H9 (cell line): ENCODE results near the gene SEC61A2. TPM values are rescaled to one million over a fixed set of nuclear protein-coding genes. Genes with fewer than 3 reads are reported as not detected.

Experiments used
- DNase-seq: peaks from one replicate; pipeline ENCODE4 v3.0.0-alpha.2; 2017
- H2AFZ ChIP-seq: one replicate; pipeline ENCODE4 v1.6.1; 2013; ENCODE audit warnings: mild to moderate bottlenecking, low read length, control low read depth, moderate library complexity
- H2AK5ac ChIP-seq: 2 replicates; pipeline ENCODE4 v1.6.1; 2013; ENCODE audit warnings: low read length, control low read depth, mixed read lengths; ENCODE audit not compliant: insufficient read length
- H2BK120ac ChIP-seq: one replicate; pipeline ENCODE4 v1.6.1; 2013; ENCODE audit warnings: low read depth, mild to moderate bottlenecking, low read length, control low read depth, inconsistent platforms; ENCODE audit not compliant: poor library complexity, severe bottlenecking
- H2BK12ac ChIP-seq: 2 replicates; pipeline ENCODE4 v1.6.1; 2013; ENCODE audit warnings: low read length, control low read depth, mixed read lengths, low read depth; ENCODE audit not compliant: insufficient read length
- H2BK15ac ChIP-seq: 2 replicates; pipeline ENCODE4 v1.6.1; 2013; ENCODE audit warnings: low read depth, low read length, control low read depth
- H2BK20ac ChIP-seq: one replicate; pipeline ENCODE4 v1.6.1; 2013; ENCODE audit warnings: low read depth, mild to moderate bottlenecking, low read length, control low read depth, inconsistent platforms; ENCODE audit not compliant: poor library complexity, severe bottlenecking
- H2BK5ac ChIP-seq: 2 replicates; pipeline ENCODE4 v1.6.1; 2013; ENCODE audit warnings: low read length, control low read depth, mixed read lengths; ENCODE audit not compliant: insufficient read length
- H3K14ac ChIP-seq: 2 replicates; pipeline ENCODE4 v1.6.1; 2013; ENCODE audit warnings: low read length, control low read depth; ENCODE audit not compliant: insufficient read depth
- H3K18ac ChIP-seq: 2 replicates; pipeline ENCODE4 v1.6.1; 2013; ENCODE audit warnings: low read depth, mild to moderate bottlenecking, mixed read lengths, low read length, control low read depth; ENCODE audit not compliant: insufficient read length
- H3K23ac ChIP-seq: 2 replicates; pipeline ENCODE4 v1.6.1; 2013; ENCODE audit warnings: low read length, control low read depth, mixed read lengths, low read depth; ENCODE audit not compliant: insufficient read length
- H3K23me2 ChIP-seq: 2 replicates; pipeline ENCODE4 v1.6.1; 2013; ENCODE audit warnings: low read depth, mild to moderate bottlenecking, mixed read lengths, low read length, control low read depth; ENCODE audit not compliant: insufficient read length, poor library complexity, severe bottlenecking
- H3K27ac ChIP-seq: 2 replicates; pipeline ENCODE4 v1.5.1; 2013; ENCODE audit warnings: low read length, control low read depth, mixed read lengths, low read depth; ENCODE audit not compliant: insufficient read length
- H3K27me3 ChIP-seq: 2 replicates; pipeline ENCODE4 v1.6.1; 2013; ENCODE audit warnings: low read length, control low read depth, inconsistent platforms; ENCODE audit not compliant: insufficient read depth
- H3K4ac ChIP-seq: 2 replicates; pipeline ENCODE4 v1.6.1; 2013; ENCODE audit warnings: low read depth, mild to moderate bottlenecking, control low read depth, inconsistent platforms, low read length, moderate library complexity
- H3K4me1 ChIP-seq: 2 replicates; pipeline ENCODE4 v1.6.1; 2013; ENCODE audit warnings: low read length, control low read depth, inconsistent platforms; ENCODE audit not compliant: insufficient read depth
- H3K4me2 ChIP-seq: 2 replicates; pipeline ENCODE4 v1.6.1; 2013; ENCODE audit warnings: low read length, control low read depth, mixed read lengths; ENCODE audit not compliant: insufficient read length, insufficient read depth
- H3K56ac ChIP-seq: 2 replicates; pipeline ENCODE4 v1.6.1; 2013; ENCODE audit warnings: low read depth, mild to moderate bottlenecking, mixed read lengths, low read length, control low read depth; ENCODE audit not compliant: insufficient read length
- H3K79me1 ChIP-seq: 2 replicates; pipeline ENCODE4 v1.6.1; 2013; ENCODE audit warnings: low read depth, mild to moderate bottlenecking, moderate library complexity, low read length, control low read depth, inconsistent platforms; ENCODE audit not compliant: insufficient read depth, poor library complexity, severe bottlenecking
- H3K79me2 ChIP-seq: 2 replicates; pipeline ENCODE4 v1.6.1; 2013; ENCODE audit warnings: low read length, control low read depth, inconsistent platforms; ENCODE audit not compliant: insufficient read depth
- H3K9ac ChIP-seq: 2 replicates; pipeline ENCODE4 v1.6.1; 2013; ENCODE audit warnings: low read length, control low read depth, mixed read lengths; ENCODE audit not compliant: insufficient read length; ENCODE audit errors: extremely low read depth
- H3K9me3 ChIP-seq: one replicate; pipeline ENCODE4 v1.6.1; 2013; ENCODE audit warnings: low read depth, low read length, inconsistent platforms; ENCODE audit not compliant: control insufficient read depth
- H3T11ph ChIP-seq: one replicate; pipeline ENCODE4 v1.6.1; 2013; ENCODE audit warnings: mild to moderate bottlenecking, low read length, control low read depth, inconsistent platforms
- H4K20me1 ChIP-seq: one replicate; pipeline ENCODE4 v1.6.1; 2013; ENCODE audit not compliant: control insufficient read depth, insufficient read length, insufficient read depth
- H4K5ac ChIP-seq: 2 replicates; pipeline ENCODE4 v1.6.1; 2013; ENCODE audit warnings: low read depth, mild to moderate bottlenecking, mixed read lengths, low read length, control low read depth; ENCODE audit not compliant: insufficient read length
- H4K8ac ChIP-seq: replicated peaks from 2 replicates; pipeline ENCODE4 v1.6.1; 2013; ENCODE audit warnings: low read length, control low read depth, mixed read lengths, low read depth; ENCODE audit not compliant: insufficient read length
- H4K91ac ChIP-seq: 2 replicates; pipeline ENCODE4 v1.6.1; 2013; ENCODE audit warnings: low read depth, mild to moderate bottlenecking, moderate library complexity, mixed read lengths, low read length, control low read depth; ENCODE audit not compliant: insufficient read length
- H3K27ac Mint-ChIP-seq, 3 experiments: 2 replicates in 2 of 3; 3 replicates in 1 of 3; pipeline ENCODE4 v1.8.0; 2020 to 2021; ENCODE audit warnings: mixed read lengths in 3 of 3, mild to moderate bottlenecking in 1 of 3, moderate library complexity in 1 of 3
- H3K27me3 Mint-ChIP-seq: 2 replicates; pipeline ENCODE4 v1.8.0; 2021; ENCODE audit warnings: low read depth, mild to moderate bottlenecking, moderate library complexity, mixed read lengths
- H3K36me3 Mint-ChIP-seq, 3 experiments: 2 replicates in 2 of 3; 3 replicates in 1 of 3; pipeline ENCODE4 v1.8.0; 2020 to 2021; ENCODE audit warnings: low read depth in 3 of 3, mixed read lengths in 3 of 3; ENCODE audit not compliant: insufficient read depth in 1 of 3
- H3K4me1 Mint-ChIP-seq, 2 experiments: 2 replicates each; pipeline ENCODE4 v1.8.0; 2020; ENCODE audit warnings: mixed read lengths in 2 of 2
- H3K4me3 Mint-ChIP-seq, 2 experiments: 2 replicates in 1 of 2; 3 replicates in 1 of 2; pipeline ENCODE4 v1.8.0; 2020 to 2021; ENCODE audit warnings: mild to moderate bottlenecking in 2 of 2, mixed read lengths in 2 of 2, moderate library complexity in 1 of 2
- H3K9me3 Mint-ChIP-seq, 2 experiments: 2 replicates in 1 of 2; 3 replicates in 1 of 2; pipeline ENCODE4 v1.8.0; 2020; ENCODE audit warnings: mild to moderate bottlenecking in 2 of 2, mixed read lengths in 2 of 2, moderate library complexity in 1 of 2
- WGBS: extraction: QIAGEN DNeasy Blood & Tissue Kit; methylation state at CpG from one replicate; pipeline ENCODE4 v1.1.7; 2013; ENCODE audit warnings: missing lambda C conversion rate, low lambda C conversion rate, mixed read lengths; ENCODE audit not compliant: insufficient read length; ENCODE audit errors: extremely low coverage; 5-methylcytosine and 5-hydroxymethylcytosine counted together
- total RNA-seq: library from RNA; stranded (reverse); gene quantifications from 2 replicates; pipeline ENCODE4 v1.2.1, GENCODE V29; 2021
- TF ChIP-seq, protein P1 (sequence below): fragments of 200-600 bp; sonication (generic); conservative IDR thresholded peaks from 3 replicates; pipeline ENCODE4 v1.8.0; 2021; ENCODE audit warnings: antibody characterized with exemption, mild to moderate bottlenecking

SEC61A2 gene
- total RNA-seq, 1 experiment from 2014 or later: 13.9 TPM

DNA sequence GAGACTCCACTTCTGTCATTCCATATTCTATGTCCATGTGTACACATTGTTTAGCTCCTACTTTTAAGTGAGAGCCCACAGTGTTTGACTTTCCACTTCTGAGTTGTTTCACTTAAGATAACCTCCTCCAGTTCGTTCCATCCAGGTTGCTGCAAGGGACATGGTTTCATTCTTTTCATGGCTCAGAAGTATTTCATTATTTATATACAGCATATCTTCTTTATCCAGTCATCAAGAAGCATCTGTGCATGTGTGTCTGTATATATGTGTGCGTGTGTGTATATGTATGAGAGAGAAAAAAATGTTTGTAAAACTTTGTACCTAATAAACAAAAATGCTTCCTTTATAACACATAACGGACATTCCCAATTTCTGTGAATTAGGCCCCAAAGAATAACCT is 6.2 kb downstream of the SEC61A2 start:
- no peak overlapping the region for H3K4me2 ChIP-seq
- no peak overlapping the region for H2BK12ac ChIP-seq
- Mint-ChIP-seq H3K27me3 (no peaks in the 10 kb centered on the region), H3K4me3 (no peak overlapping the region), H3K9me3 (no peaks in the 10 kb centered on the region), H3K4me1 (peaks cover 0 to 3% of the 10 kb centered on the region in 2 experiments; a peak in 1 of 4 replicates), H3K27ac (no peak overlapping the region), H3K36me3 (peaks cover 7 to 38% (median 25%) of the 10 kb centered on the region in 3 experiments; a peak in 6 of 7 replicates)
- H4K20me1 ChIP-seq: no peaks in the 10 kb centered on the region
- no peak overlapping the region for H4K91ac ChIP-seq
- TF ChIP-seq, protein P1, sequence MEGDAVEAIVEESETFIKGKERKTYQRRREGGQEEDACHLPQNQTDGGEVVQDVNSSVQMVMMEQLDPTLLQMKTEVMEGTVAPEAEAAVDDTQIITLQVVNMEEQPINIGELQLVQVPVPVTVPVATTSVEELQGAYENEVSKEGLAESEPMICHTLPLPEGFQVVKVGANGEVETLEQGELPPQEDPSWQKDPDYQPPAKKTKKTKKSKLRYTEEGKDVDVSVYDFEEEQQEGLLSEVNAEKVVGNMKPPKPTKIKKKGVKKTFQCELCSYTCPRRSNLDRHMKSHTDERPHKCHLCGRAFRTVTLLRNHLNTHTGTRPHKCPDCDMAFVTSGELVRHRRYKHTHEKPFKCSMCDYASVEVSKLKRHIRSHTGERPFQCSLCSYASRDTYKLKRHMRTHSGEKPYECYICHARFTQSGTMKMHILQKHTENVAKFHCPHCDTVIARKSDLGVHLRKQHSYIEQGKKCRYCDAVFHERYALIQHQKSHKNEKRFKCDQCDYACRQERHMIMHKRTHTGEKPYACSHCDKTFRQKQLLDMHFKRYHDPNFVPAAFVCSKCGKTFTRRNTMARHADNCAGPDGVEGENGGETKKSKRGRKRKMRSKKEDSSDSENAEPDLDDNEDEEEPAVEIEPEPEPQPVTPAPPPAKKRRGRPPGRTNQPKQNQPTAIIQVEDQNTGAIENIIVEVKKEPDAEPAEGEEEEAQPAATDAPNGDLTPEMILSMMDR: no peak
- no peak overlapping the region for H2BK5ac ChIP-seq
- DNase-seq: no peak
- no peak overlapping the region for H3K23ac ChIP-seq
- H4K8ac ChIP-seq: no peak overlapping the region
- H3K27ac ChIP-seq: no peak overlapping the region
- H3K27me3 ChIP-seq: no peaks in the 10 kb centered on the region
- H3K4me1 ChIP-seq: no peaks in the 10 kb centered on the region
- no peak overlapping the region for H4K5ac ChIP-seq
- no CpG with 5 or more reads among the region's 3 CpGs for WGBS
- H3K14ac ChIP-seq: no peak overlapping the region
- H3K23me2 ChIP-seq: no peaks in the 10 kb centered on the region
- no peak overlapping the region for H3K56ac ChIP-seq
- no peak overlapping the region for H2BK120ac ChIP-seq
- H2AK5ac ChIP-seq: no peak overlapping the region
- no peak overlapping the region for H2AFZ ChIP-seq
- no peak overlapping the region for H3K4ac ChIP-seq
- no peak overlapping the region for H2BK20ac ChIP-seq
- H2BK15ac ChIP-seq: no peak overlapping the region
- no peaks in the 10 kb centered on the region for H3K79me1 ChIP-seq
- 0 out of 2 replicates have a peak, but pooled peaks cover 2% of the 10 kb centered on the region for H3K79me2 ChIP-seq
- no peak overlapping the region for H3T11ph ChIP-seq
- no peak overlapping the region for H3K18ac ChIP-seq
- H3K9ac ChIP-seq: no peak overlapping the region
- no peaks in the 10 kb centered on the region for H3K9me3 ChIP-seq
